ENCODE measurements around the gene VWDE.

The VWDE gene

DNA sequence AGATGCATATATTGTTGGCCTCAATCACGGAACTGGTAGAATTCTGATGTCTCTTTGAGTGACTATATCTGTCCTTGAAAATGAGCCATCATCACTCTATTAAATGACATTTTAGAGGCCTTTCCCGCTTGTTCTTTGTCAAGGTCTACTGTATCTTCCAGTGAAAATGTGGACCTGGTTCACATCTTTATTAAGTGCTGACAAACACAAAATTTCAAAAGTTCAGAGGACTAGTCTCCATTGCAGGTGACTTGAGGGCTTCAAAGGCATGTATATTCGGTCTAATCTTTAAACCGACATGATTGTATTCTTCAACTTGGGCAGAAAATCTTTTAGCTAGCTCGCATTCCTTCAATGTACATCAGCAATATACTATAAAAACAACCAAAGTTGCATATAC lies 36.6 kb upstream of the VWDE start:
- Histone ChIP-seq H3K79me2 (ENCODE audit: low read length) (no peaks in the 10 kb centered on the region), H3K9me3 (ENCODE audit: insufficient read depth, low read length) (no peaks in the 10 kb centered on the region), H4K20me1 (ENCODE audit: insufficient read depth, low read length) (no peaks in the 10 kb centered on the region), H3K36me3 (replicated peaks; ENCODE audit: low read depth, low read length) (no peaks in the 10 kb centered on the region), H3K9ac (ENCODE audit: low read length) (no peak overlapping the region), H3K27me3 (ENCODE audit: low read depth, low read length) (no peaks in the 10 kb centered on the region), H3K4me2 (ENCODE audit: low read length) (no peak overlapping the region), H3K27ac (ENCODE audit: low read length) (no peak overlapping the region), H3K4me3 (ENCODE audit: low read length) (no peak overlapping the region), H3K4me1 (ENCODE audit: low read length) (peaks cover 10% of the 10 kb centered on the region), H2AFZ (ENCODE audit: low read depth, low read length) (no peak overlapping the region)
- TF ChIP-seq, protein P1, sequence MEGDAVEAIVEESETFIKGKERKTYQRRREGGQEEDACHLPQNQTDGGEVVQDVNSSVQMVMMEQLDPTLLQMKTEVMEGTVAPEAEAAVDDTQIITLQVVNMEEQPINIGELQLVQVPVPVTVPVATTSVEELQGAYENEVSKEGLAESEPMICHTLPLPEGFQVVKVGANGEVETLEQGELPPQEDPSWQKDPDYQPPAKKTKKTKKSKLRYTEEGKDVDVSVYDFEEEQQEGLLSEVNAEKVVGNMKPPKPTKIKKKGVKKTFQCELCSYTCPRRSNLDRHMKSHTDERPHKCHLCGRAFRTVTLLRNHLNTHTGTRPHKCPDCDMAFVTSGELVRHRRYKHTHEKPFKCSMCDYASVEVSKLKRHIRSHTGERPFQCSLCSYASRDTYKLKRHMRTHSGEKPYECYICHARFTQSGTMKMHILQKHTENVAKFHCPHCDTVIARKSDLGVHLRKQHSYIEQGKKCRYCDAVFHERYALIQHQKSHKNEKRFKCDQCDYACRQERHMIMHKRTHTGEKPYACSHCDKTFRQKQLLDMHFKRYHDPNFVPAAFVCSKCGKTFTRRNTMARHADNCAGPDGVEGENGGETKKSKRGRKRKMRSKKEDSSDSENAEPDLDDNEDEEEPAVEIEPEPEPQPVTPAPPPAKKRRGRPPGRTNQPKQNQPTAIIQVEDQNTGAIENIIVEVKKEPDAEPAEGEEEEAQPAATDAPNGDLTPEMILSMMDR (IDR thresholded peaks at IDR 0.05; ENCODE audit: low read depth, low read length) = no peak
- no peak for TF ChIP-seq EZH2phosphoT487 (IDR thresholded peaks at IDR 0.05; ENCODE audit: low read depth)

DNA sequence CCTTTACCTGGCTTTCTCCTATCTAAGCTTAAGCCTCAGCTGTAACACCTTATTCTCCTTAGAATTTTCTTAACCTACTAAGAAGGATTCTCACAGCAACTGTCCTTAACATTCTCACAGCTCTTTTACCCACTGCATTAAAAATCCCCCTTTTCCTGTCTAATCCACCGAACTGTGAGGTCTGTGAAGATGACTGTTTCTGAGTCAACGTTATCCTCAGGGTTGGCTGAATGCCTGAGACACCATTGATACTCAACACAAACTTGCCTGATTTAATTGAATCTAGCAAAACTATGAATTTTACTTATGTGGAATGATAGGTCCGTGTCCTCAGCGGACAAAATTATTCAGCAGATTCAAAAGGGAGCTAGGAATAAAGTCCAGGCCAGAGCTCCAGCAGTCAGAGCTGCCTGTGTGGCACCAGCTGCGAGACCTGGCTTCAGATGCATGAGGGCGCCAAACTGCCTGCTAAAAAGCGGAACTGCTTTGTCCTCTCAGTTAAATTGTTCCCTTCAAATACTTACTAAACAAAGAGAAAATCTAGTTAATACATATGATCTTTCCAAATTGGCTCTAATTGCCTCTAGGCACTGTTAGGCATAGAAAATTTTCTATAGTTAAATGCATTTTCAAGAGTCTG lies 33.4 kb upstream of the VWDE start:
- peak overlapping the region; percentile 62 for H3K4me2 ChIP-seq (ENCODE audit: low read length)

DNA sequence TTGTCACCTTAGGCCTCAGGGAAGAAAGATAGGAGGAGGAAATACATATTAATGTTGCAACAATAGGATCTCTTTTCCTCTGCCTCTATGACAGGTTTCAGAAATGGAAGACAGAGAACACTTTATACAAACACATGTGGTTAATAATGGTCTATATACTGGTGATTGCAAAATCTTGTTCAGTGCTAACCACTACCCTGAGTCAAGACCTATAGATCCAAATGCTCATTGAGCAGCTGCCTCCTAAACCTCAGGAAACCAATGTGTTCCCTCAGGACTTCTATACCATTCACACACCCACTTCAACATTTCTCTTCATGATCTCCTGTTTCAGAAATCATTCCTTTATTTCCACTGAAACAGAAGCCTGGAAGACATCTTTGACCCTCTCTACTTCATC lies 32.5 kb upstream of the VWDE start:
- no peak overlapping the region for H3K4me3 ChIP-seq (ENCODE audit: low read length)
- no peak overlapping the region for H3K27ac ChIP-seq (ENCODE audit: low read length)
- no peaks in the 10 kb centered on the region for H3K27me3 ChIP-seq (ENCODE audit: low read depth, low read length)
- no peaks in the 10 kb centered on the region for H3K9me3 ChIP-seq (ENCODE audit: insufficient read depth, low read length)
- TF ChIP-seq EZH2phosphoT487 (IDR thresholded peaks at IDR 0.05; ENCODE audit: low read depth) = no peak
- TF ChIP-seq, protein P1 (IDR thresholded peaks at IDR 0.05; ENCODE audit: low read depth, low read length) = no peak
- no peaks in the 10 kb centered on the region for H3K79me2 ChIP-seq (ENCODE audit: low read length)
- no peaks in the 10 kb centered on the region for H4K20me1 ChIP-seq (ENCODE audit: insufficient read depth, low read length)
- H2AFZ ChIP-seq (ENCODE audit: low read depth, low read length) = no peak overlapping the region
- H3K4me2 ChIP-seq (ENCODE audit: low read length) = no peak overlapping the region
- peaks cover 9% of the 10 kb centered on the region for H3K4me1 ChIP-seq (ENCODE audit: low read length)
- H3K36me3 ChIP-seq (replicated peaks; ENCODE audit: low read depth, low read length) = no peaks in the 10 kb centered on the region
- H3K9ac ChIP-seq (ENCODE audit: low read length) = no peak overlapping the region

More for the DNA sequence above, 33.4 kb upstream of the VWDE start:
- H3K4me1 ChIP-seq (ENCODE audit: low read length) = peaks cover 9% of the 10 kb centered on the region
- H3K36me3 ChIP-seq (replicated peaks; ENCODE audit: low read depth, low read length) = no peaks in the 10 kb centered on the region
- peak overlapping the region; percentile 51 for H3K4me3 ChIP-seq (ENCODE audit: low read length)
- no peaks in the 10 kb centered on the region for H3K27me3 ChIP-seq (ENCODE audit: low read depth, low read length)
- no peaks in the 10 kb centered on the region for H3K9me3 ChIP-seq (ENCODE audit: insufficient read depth, low read length)
- no peaks in the 10 kb centered on the region for H3K79me2 ChIP-seq (ENCODE audit: low read length)
- H3K27ac ChIP-seq (ENCODE audit: low read length) = no peak overlapping the region
- no peaks in the 10 kb centered on the region for H4K20me1 ChIP-seq (ENCODE audit: insufficient read depth, low read length)
- peak overlapping the region; percentile 32; the same call in 1 of the 2 replicates for H3K9ac ChIP-seq (ENCODE audit: low read length)
- no peak for TF ChIP-seq EZH2phosphoT487 (IDR thresholded peaks at IDR 0.05; ENCODE audit: low read depth)
- TF ChIP-seq, protein P1 (IDR thresholded peaks at IDR 0.05; ENCODE audit: low read depth, low read length) = peak; percentile 53
- peak overlapping the region; percentile 92 for H2AFZ ChIP-seq (ENCODE audit: low read depth, low read length)

DNA sequence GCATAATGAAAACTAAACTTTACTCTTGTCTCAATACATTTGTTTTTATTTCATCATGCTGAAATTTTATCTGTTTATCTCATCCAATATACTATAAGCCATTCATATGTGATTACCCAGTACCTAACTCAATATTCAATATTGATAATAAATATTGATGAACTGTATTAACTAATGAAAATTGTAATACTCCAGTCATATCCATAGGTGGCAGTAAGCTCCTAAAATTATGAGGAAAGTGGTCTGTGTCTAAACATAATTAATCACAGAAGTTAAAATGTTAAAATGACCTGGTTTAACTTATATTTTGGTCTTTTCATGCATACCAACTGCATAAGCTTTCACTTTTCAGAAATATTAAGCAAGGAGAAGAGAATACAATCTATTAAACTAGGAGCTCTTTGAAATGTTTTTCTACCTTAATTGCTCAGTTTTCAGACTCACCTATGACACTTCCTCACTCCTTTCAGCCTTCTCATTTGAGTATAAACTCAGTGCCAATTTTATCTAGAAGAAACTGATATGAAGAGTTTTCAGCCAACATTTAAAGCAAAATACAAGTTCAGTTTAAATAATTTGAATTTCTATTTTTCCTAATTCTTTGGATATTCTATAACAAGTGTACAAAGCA lies 30.5 kb upstream of the VWDE start:
- H3K4me1 ChIP-seq (ENCODE audit: low read length) = peaks cover 9% of the 10 kb centered on the region
- no peak overlapping the region for H3K27ac ChIP-seq (ENCODE audit: low read length)
- H2AFZ ChIP-seq (ENCODE audit: low read depth, low read length) = peak overlapping the region; percentile 84
- peak overlapping the region; percentile 11 for H3K4me2 ChIP-seq (ENCODE audit: low read length)
- no peaks in the 10 kb centered on the region for H3K79me2 ChIP-seq (ENCODE audit: low read length)
- H3K9me3 ChIP-seq (ENCODE audit: insufficient read depth, low read length) = no peaks in the 10 kb centered on the region
- no peak for TF ChIP-seq EZH2phosphoT487 (IDR thresholded peaks at IDR 0.05; ENCODE audit: low read depth)
- TF ChIP-seq, protein P1 (IDR thresholded peaks at IDR 0.05; ENCODE audit: low read depth, low read length) = peak; percentile 61
- H3K27me3 ChIP-seq (ENCODE audit: low read depth, low read length) = no peaks in the 10 kb centered on the region
- no peaks in the 10 kb centered on the region for H4K20me1 ChIP-seq (ENCODE audit: insufficient read depth, low read length)
- no peaks in the 10 kb centered on the region for H3K36me3 ChIP-seq (replicated peaks; ENCODE audit: low read depth, low read length)
- no peak overlapping the region for H3K9ac ChIP-seq (ENCODE audit: low read length)
- H3K4me3 ChIP-seq (ENCODE audit: low read length) = 0 out of 2 replicates have a peak overlapping the region, but pooled peaks have one; percentile 25

Measured in OCI-LY3 (cell line).